Coronary artery (tissue), 2 donors: ENCODE results near the gene MED12L.
A peak's percentile ranks its signal among the peaks of the same experiment; 100 is the strongest.

Source experiments
- DNase-seq: peaks from one replicate; pipeline ENCODE4 v3.0.0-alpha.2; 2017; ENCODE audit warnings: low spot score
- H3K27ac ChIP-seq, 2 donors: fragments of 200-600 bp; sonication (generic); one replicate each; pipeline ENCODE4 v1.5.1; 2016 to 2019
- H3K4me3 ChIP-seq: fragments of 200-600 bp; sonication (generic); 2 replicates; pipeline ENCODE4 v1.5.1; 2016; ENCODE audit warnings: mild to moderate bottlenecking, moderate library complexity
- CTCF ChIP-seq: fragments of 200-600 bp; sonication (generic); IDR thresholded peaks from one replicate; pipeline ENCODE4 v1.5.1; 2019; ENCODE audit warnings: antibody characterized with exemption

The MED12L gene

GRCh38 chr3:151267066-151267465 lies 181.6 kb downstream of the MED12L start:
- Histone ChIP-seq H3K4me3 (no peak overlapping the region), H3K27ac (no peak overlapping the region)
- no peak for TF ChIP-seq CTCF
- DNase-seq, result no peak

- DNase-seq, result no peak
- H3K27ac ChIP-seq, result no peak overlapping the region
These were observed 183.1 kb downstream of the MED12L start for GRCh38 chr3:151268267-151269235.

GRCh38 chr3:151269631-151270030 lies 184.2 kb downstream of the MED12L start:
- TF ChIP-seq CTCF, result no peak

More at GRCh38 chr3:151268267-151269235, 183.1 kb downstream of the MED12L start:
- TF ChIP-seq CTCF, result no peak
- no peak overlapping the region for H3K4me3 ChIP-seq

GRCh38 chr3:151275091-151275490 lies 189.6 kb downstream of the MED12L start:
- H3K4me3 ChIP-seq, result no peak overlapping the region
- no peak for TF ChIP-seq CTCF
- no peak for DNase-seq
- H3K27ac ChIP-seq, result no peak overlapping the region

More at GRCh38 chr3:151269631-151270030, 184.2 kb downstream of the MED12L start:
- DNase-seq, result no peak
- Histone ChIP-seq H3K4me3 (no peak overlapping the region), H3K27ac (no peak overlapping the region)

- H3K4me3 ChIP-seq, result no peak overlapping the region
These were observed 190.7 kb downstream of the MED12L start for GRCh38 chr3:151276038-151276686.

GRCh38 chr3:151276687-151277042 lies 191.2 kb downstream of the MED12L start:
- peak overlapping the region in 1 of 2 donors; percentile 42 for H3K27ac ChIP-seq
- TF ChIP-seq CTCF, result no peak
- no peak for DNase-seq
- no peak overlapping the region for H3K4me3 ChIP-seq

More at GRCh38 chr3:151276038-151276686, 190.7 kb downstream of the MED12L start:
- DNase-seq, result no peak
- no peak for TF ChIP-seq CTCF
- peak overlapping the region in 1 of 2 donors; percentile 42 for H3K27ac ChIP-seq
